Stimulated activated CD4-positive, alpha-beta T cell treated with anti-CD3 and anti-CD28 coated beads, Interleukin-4, amount 100 ng/mL, for 48 hours (primary cell): ENCODE results near the gene CADM2.
"Not testable (repeated sequence)": the region's sequence is repeated elsewhere in the genome, so short reads cannot be mapped to it uniquely, and the experiment has no call there.

Experiments used
- DNase-seq, 2 donors: peaks; one replicate each; pipeline ENCODE4 v3.0.0-alpha.2; 2020; ENCODE audit warnings: low read depth in 2 of 2

The CADM2 gene

DNA sequence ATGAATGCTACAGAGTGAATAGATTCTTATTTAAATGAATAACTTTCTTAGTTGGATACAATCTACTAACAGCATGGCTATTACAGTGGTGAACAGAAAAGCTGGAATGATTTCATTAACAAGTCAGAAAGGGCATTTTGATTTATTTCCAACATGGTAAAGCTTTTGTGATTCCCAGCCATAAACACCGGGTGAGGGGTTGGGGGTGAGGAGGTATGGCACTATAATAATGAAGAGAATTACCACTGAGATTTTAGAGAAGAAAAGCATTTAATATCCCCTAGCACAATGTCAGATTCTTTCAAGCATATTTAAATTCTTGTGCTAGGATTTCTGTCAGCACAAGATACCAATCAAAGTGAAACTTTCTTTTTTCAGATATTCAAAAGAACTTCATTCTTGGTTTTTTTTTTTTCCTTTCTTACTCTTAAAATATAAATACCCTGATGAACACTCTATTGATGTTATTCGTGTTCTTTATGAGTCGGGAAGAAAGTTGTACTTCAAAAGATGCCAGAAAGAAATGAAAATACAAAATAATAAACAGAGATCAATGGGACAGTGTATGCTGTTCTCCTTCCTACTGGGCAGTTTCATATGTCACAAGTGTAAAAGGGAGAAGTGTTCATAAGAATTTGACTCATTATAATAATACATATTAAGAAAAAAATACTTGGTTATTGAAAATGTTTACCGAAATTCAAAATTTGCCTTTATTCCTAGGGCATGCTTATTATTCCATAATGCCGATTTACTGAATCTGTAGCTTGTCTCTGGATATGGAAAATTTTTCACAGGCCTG lies 522.8 kb downstream of the CADM2 start:
- no peak for DNase-seq

DNA sequence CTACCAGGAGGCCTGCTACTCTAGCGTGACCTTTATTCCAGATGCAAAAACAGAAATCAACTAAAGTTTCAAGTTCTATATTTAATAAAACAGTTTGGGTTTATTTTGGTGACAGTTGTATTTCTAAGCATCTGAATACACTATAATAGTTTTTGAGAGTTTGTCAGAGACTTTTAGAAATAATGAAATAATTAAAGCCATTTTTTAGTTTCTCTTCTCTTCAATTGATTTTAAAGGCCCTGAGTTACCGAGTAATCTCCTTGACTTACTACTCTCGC lies 523.4 kb downstream of the CADM2 start:
- no peak for DNase-seq

DNA sequence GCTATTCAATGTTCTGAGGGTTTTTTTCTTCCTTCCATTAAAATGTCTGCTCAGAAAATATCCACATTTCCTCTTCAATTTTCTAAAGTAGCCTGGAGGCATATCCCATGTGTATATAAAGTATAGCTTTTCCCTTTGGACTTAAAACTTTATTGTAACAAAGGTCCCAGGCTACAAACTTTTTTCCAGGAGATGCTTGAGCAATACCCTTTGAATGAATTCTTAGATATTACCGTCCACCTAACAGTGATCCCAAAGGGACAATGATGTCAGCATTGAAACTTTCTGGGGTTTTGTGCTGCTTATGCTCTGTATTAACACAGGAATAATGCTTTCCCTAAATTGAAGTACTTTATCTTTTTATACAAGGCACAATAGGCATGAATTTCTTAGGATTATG lies 525.2 kb downstream of the CADM2 start:
- no peak for DNase-seq

DNA sequence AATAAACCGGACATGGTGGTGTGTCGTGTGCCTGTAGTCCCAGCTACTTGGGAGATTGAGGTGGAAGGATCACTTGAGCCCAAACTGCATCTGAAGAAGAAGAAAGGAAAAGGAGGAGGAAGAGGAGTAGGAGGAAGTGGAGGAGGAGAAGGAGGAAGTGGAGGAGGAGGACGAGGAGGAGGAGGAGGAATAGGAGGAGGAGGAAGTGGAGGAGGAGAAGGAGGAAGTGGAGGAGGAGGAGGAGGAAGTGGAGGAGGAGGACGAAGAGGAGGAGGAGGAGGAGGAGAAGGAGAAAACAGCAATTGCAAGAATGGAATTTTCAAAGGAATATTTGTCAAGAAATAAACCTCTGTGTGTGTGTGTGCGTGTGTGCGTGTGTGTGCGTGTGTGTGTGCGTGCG lies 528.6 kb downstream of the CADM2 start:
- no peak for DNase-seq

DNA sequence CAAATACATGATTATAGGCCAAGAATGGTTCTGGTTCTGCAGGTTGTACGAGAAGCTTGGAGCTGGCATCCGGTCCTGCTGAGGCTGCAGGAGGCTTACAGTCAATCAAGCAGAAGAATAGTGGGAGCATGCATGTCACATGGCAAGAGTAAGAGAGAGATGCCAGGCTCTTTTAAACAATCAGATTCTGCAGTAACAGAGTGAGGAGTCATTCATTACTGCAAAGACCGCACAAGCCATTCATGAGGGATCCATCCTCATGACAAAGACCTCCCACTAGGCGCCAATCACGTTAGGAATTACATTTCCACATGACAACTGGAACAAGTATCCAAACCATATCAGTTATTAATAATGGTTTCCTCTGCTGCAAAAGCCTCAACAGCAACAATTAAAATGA lies 536.8 kb downstream of the CADM2 start:
- DNase-seq: no peak

DNA sequence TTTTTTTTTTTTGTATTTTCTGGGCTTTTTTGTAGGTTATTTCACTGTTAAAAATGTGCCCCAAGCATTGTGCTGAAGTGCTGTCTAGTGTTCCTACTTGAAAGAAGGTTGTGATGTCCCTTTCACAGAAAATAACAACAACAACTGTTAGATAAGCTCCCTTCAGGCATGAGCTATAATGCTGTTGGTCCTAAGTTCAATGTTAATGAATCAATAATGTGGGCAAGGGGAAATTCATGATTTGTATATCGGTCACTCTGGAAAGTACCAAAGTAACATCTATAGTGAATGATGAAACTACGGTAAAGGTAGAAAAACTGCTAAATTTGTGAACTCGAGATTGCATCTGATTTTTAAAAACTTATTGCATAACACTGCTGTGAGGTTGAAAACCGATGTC lies 539.4 kb downstream of the CADM2 start:
- DNase-seq: no peak

DNA sequence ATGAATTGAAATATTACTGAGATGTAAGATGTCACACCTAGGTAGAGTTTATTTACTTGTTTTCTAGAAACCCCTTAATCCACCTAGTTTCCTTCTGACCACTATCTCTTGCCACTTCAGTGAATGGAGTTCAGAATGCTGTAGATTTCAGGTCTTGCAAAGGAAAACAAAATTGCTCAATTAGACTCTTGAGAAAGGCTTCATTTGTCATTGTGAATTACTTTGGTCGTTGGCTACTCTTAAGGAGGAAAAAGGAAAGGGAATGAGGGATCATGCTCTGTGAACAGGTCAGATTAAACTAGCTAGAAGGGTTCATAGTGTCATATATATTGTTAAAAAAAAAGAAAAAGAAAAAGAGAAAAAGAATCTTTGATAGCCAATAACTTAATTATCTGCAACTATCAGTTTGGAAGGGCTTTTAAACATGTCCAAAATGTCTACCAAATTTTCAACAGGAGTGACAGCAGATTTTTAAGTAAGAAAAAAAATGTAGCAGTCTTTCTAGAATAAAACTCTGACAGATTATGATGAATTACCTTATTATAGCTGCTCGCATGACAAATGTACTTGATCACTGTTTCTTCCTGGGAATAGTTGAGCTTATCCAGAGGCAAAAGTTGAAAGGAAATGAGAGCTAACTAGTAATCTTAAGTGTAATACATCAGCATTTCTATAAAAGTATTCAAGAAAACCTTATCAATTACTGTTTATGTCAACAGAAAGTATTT lies 543.5 kb downstream of the CADM2 start:
- no peak for DNase-seq

DNA sequence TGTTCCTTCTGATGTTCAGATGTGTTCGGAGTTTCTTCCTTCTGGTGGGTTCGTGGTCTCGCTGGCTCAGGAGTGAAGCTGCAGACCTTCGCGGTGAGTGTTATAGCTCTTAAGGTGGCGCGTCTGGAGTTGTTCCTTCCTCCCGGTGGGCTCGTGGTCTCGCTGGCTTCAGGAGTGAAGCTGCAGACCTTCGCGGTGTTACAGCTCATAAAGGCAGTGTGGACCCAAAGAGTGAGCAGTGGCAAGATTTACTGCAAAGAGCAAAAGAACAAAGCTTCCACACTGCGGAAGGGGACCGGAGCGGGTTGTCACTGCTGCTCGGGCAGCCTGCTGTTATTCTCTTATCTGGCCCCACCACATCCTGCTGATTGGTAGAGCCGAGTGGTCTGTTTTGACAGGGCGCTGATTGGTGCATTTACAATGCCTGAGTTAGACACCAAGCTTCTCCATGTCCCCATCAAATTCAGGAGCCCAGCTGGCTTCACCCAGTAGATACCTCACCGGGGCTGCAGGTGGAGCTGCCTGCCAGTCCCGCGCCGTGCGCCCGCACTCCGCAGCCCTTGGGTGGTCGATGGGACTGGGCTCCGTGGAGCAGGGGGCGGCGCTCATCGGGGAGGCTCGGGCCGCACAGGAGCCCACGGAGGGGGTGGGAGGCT lies 545.5 kb downstream of the CADM2 start:
- DNase-seq: not testable (repeated sequence)

DNA sequence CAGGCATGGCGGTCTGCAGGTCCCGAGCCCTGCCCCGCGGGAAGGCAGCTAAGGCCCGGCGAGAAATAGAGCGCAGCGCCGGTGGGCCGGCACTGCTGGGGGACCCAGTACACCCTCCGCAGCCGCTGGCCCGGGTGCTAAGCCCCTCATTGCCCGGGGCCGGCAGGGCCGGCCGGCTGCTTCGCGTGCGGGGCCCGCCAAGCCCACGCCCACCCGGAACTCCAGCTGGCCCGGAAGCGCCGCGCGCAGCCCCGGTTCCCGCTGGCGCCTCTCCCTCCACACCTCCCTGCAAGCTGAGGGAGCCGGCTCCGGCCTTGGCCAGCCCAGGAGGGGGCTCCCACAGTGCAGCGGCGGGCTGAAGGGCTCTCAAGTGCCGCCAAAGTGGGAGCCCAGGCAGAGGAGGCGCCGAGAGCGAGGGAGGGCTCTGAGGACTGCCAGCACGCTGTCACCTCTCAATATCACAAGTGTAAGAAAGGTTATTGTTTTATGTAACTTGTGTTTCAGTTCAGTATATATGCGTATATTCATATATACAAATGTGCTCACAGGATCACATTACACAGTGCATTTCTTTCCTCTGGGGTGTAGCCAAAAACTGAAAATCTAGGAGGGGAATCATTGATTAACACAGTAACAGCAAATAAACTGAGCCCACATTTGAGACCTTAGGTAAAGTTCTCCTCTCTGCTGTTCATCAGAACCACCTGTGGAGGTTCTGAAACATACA lies 546.2 kb downstream of the CADM2 start:
- DNase-seq: not testable (repeated sequence)

DNA sequence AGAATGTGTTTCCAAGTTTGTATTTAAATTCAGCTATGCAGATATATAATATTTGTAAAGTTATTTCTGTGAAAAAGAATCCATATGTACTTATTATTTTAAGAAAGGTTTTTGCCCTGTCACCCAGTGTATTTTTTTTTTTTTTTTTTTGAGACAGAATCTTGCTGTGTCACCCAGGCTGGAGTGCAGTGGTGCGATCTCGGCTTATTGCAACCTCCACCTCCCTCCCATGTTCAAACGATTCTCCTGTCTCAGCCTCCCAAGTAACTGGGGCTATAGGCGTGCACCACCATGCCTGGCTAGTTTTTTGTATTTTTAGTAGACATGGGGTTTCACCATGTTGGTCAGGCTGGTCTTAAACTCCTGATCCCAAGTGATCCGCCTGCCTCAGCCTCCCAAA lies 548.3 kb downstream of the CADM2 start:
- DNase-seq: not testable (repeated sequence)

DNA sequence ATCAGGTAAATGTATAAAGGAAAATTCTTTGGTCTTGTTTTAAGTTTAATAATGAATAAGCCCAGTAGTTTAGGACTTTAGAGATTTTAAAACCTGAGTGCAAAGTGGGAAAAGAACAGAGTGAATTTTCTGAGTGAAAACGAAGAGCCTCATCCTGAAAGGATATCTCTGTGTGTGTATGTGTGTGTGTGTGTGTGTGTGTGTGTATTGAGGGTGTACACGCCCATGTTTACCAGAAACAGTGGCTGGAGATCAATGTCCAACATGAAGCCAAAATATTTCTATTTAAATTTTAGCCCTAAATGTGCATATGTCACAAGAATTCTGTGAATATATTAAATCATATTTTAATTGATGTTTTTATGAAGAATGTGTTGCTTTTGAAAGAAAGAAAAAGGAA lies 549.9 kb downstream of the CADM2 start:
- no peak for DNase-seq

DNA sequence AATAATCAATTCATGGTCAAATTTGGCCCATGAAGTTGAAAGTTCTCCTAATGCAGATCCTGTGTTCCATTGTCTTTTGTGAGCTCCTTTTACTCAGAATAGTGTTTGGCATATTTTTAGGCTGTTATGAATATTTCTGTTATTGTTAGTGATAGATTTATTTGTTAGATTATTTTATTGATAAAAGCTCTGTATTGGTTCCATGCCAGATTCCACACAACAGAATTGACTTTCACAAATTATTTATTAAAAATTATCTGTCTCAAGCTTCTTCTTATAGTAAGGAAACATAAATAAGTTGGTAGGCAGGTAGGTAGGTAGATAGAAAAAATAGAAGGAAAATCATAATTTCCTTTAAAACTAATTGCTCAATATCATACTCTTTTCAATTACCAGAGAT lies 557.4 kb downstream of the CADM2 start:
- no peak for DNase-seq

DNA sequence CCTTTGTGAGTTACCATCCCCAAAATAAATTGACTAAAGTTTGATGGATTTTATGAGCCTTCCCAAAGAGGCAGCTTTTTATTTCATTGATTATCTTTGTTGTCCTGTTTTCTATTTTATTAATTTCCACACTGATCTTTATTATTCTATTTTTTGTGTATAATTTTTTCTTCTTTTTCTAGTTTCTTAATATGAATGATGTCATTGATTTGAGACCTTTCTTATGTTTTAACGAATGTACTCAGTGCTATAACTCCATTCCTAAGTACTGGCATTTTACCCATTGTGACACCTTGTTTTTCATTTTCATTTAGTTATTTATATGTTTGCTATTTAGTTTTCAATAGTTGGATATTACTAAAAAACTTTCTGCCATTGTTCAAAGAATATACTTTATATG lies 565.3 kb downstream of the CADM2 start:
- DNase-seq: no peak

DNA sequence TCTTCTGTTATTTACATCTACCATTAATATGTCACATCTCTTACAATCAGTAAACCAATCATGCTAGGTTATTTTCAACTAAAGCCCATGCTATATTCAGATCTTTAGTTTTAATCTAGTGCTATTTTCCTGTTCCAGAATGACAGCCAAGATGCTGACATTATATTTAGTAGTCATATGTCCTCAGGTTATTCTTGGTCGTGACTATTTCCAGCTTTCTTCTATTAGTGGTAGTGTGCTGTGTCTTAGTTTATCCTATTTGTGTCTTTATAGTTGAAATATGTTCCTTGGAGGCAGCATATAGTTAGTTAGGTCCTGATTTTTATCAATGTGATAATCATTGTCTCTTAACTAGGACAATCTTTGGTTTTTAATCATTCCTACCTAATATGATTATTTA lies 566.5 kb downstream of the CADM2 start:
- no peak for DNase-seq

DNA sequence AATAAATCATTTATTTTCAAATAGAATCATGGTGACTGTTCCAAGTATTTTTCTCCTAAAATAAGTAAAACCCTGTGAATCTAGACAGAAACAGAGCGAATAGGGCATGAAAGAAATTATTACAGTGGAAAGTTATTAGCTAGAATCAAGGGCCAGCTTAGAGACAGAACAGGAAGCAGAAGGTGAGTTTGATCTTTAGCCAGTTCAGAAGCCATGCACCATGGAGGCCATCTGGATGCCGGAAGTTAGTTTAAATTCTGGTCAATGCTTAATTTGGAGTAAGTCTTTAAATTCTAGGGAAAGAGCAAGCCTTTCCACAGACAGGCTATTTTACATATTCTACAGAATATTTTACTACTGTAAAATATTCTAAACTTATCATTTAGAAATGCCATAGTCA lies 574.8 kb downstream of the CADM2 start:
- no peak for DNase-seq

DNA sequence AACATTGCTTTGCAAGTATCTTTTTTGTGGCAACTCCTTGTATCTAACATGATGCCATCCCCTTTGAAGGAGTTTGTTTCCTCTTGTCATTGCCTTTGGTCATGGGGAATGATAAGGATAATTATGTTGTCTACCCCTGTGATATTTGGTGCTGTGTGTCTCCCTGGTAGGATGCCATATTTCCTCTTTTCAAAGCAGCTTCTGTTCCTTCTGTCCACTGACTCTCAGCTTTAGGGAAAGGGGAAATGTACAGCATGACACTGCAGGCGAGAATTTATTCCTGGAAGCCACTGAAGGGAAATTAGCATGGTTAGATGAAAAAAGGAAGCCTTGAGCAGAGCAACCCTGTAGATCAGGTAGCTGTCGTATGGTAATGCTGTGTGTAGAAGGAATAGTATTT lies 576.7 kb downstream of the CADM2 start:
- no peak for DNase-seq

DNA sequence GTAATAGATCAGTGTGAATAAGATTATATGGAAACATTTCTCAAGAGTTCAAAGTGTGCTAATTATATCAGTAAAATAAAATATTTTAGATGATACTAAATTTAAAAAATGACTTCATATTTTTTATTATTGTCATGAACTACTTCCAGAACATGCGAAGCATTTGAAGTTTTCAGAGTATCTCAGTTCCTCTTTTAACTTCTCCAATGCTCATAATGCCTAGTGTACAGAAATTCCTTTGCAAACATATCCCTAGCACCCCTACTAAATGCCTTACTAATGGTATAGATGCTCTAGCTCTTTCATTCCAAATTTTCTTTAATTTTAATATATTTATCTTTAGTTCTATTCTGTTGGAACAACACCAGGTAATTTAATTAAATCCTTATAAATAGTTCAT lies 580.4 kb downstream of the CADM2 start:
- no peak for DNase-seq

DNA sequence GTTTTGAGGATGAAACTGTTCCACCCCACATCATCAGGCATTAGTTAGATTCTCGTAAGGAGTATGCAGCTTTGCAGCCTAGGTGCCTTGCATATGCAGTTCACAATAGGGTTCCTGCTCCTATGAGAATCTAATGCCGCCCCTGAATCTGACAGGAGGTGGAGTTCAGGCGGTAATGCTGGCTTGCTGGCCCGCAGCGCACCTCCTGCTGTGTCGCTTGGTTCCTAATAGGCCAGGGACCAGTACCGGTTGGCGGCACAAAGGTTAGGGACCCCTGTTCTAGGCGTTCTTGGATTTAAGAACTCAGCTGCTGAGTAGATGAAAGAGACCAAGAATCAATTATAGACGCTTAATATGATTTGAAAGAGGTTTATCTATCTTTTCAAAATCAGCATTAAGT lies 595.4 kb downstream of the CADM2 start:
- DNase-seq: no peak

DNA sequence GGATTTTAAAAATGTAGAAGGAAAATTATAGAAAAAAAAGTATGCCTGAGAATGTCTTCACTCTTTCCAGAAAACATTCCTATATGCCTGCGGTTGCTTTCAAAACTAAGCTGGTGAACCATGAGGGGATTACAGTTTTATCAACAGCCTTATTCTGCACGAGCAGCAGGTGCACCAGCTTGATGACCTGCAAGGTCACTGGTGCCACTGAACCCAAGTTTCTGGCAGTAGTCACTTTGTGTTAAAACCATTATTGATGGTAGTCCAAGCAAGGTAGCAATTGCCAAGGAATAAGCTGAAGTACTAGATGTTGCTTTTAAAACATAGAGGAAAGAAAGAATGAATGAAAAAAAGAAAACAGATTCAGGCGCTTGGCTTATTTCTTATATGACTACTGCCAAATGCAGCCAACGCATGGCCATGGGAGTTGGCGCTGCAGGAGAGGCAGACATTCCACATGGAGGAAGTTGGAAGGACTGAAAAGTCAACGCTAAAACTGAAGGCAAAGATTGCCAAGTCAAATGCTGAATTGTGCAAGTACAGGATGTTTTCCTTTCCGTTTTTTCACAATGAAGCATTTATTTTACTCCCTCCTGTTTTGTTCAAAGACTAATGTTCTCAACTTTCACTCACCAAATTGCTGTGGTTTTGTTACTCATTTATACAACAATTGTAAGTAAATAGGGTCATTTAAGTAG lies 601.4 kb downstream of the CADM2 start:
- no peak for DNase-seq

DNA sequence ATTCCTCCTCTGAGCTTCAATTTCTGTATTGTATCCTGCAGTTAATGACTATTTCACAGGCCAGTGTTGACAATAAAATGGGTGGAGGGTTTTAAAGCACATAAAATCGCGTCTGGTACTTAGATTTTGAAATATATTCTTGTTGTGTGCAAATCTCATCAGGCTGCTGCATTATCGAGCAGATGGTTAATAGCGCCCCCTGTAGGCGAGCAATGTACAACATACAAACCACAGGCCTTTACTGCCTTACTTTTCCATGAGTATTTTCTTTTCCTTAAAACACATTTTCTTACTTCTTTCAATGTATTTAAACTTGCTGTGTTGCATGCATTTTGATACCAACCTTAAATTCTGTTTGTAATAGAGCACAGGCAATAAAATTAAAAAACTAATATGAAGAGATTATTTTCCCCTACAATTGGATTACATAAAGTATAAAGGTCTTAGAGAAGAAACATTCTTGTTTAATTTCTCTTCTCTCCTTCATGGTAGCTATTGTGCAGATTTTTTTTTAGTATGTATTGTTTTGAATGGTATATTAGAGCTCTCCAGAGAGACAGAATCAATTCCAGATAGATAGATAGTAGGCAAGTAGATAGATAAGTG lies 608.4 kb downstream of the CADM2 start:
- peak; percentile 10 to 32 for DNase-seq

DNA sequence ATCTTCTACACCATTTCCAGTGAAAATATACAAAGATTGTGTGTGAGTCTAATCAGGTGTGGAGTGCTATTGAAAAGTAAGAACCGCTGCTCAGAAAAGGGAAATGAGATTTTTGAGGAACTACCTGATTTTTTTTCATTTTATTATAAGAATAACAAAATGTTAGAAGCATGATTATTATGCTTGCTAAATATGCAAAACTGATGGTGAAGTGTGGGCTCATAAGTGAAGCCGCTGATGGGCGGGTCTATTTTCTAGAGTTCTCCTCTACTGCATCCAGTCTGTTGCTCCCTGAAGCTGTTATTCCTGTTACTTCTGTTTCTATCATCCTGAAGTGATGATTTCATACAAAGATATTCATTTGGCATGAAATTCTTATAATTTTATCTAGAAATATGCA lies 612.0 kb downstream of the CADM2 start:
- no peak for DNase-seq
